Measurements from ENCODE around the gene LPGAT1.

DNA sequence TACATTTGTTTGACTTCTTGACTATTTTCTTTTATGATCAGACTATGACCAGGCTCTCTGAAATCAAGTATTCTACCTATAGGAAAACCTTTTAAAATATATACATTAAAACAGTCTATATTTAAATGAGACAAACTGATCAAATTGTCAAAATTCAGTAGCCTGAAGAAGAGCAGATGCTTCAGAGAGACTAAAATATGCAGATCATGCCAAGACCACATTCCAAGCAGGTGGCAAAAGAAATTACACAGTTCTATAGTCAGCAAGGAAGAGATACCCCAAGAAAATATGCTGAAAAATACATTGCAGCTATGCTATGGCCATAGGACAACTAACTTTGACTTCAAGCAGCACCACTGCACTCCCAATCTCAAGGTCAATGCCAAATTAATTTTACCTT lies 3.5 kb downstream of the LPGAT1 start:
- TF ChIP-seq, protein P1, sequence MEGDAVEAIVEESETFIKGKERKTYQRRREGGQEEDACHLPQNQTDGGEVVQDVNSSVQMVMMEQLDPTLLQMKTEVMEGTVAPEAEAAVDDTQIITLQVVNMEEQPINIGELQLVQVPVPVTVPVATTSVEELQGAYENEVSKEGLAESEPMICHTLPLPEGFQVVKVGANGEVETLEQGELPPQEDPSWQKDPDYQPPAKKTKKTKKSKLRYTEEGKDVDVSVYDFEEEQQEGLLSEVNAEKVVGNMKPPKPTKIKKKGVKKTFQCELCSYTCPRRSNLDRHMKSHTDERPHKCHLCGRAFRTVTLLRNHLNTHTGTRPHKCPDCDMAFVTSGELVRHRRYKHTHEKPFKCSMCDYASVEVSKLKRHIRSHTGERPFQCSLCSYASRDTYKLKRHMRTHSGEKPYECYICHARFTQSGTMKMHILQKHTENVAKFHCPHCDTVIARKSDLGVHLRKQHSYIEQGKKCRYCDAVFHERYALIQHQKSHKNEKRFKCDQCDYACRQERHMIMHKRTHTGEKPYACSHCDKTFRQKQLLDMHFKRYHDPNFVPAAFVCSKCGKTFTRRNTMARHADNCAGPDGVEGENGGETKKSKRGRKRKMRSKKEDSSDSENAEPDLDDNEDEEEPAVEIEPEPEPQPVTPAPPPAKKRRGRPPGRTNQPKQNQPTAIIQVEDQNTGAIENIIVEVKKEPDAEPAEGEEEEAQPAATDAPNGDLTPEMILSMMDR (IDR thresholded peaks at IDR 0.05) = no peak
- TF ChIP-seq EP300 (IDR thresholded peaks at IDR 0.05) (no peak), POLR2A (IDR thresholded peaks at IDR 0.05; ENCODE audit: low read length) (no peak), CEBPB (IDR thresholded peaks at IDR 0.05) (no peak), ZSCAN20 (CRISPR knock-in tag; IDR thresholded peaks at IDR 0.05) (no peak), SREBF2 (IDR thresholded peaks at IDR 0.05) (no peak)
